GM23338 (cell line): ENCODE data around the gene SLC35A3. TPM values are rescaled to one million over a fixed set of nuclear protein-coding genes. Genes with fewer than 3 reads are reported as not detected.

Experiments
- ATAC-seq: fragments of 200-7000 bp; cut with Tn5 transposase; 3 replicates; pipeline ENCODE4 v1.9.1; 2020
- DNase-seq: peaks from one replicate; pipeline ENCODE4 v3.0.0-alpha.2; 2015; ENCODE audit warnings: low spot score
- H2AFZ ChIP-seq: fragments of 200-600 bp; sonication (generic); 2 replicates; pipeline ENCODE4 v1.8.0; 2016; ENCODE audit warnings: antibody characterized with exemption, mild to moderate bottlenecking, moderate library complexity
- H3F3A ChIP-seq: fragments of 200-600 bp; sonication (generic); replicated peaks from 2 replicates; pipeline ENCODE4 v1.8.0; 2017; ENCODE audit warnings: antibody characterized with exemption, mixed run types, low read depth
- H3K27ac ChIP-seq: fragments of 200-600 bp; sonication (generic); 2 replicates; pipeline ENCODE4 v1.6.1; 2016; ENCODE audit warnings: low read depth
- H3K27me3 ChIP-seq: fragments of 200-600 bp; sonication (generic); 2 replicates; pipeline ENCODE4 v1.8.0; 2016; ENCODE audit warnings: mild to moderate bottlenecking, mixed run types, moderate library complexity; ENCODE audit not compliant: insufficient read depth
- H3K36me3 ChIP-seq: fragments of 200-600 bp; sonication (generic); 2 replicates; pipeline ENCODE4 v1.8.0; 2016; ENCODE audit warnings: mild to moderate bottlenecking; ENCODE audit not compliant: insufficient read depth
- H3K4me1 ChIP-seq: fragments of 200-600 bp; sonication (generic); 2 replicates; pipeline ENCODE4 v1.8.0; 2016; ENCODE audit warnings: mild to moderate bottlenecking, moderate library complexity; ENCODE audit not compliant: insufficient read depth
- H3K4me2 ChIP-seq: fragments of 200-600 bp; sonication (generic); 2 replicates; pipeline ENCODE4 v1.7.1; 2017; ENCODE audit warnings: mixed run types
- H3K4me3 ChIP-seq: fragments of 200-600 bp; sonication (generic); 2 replicates; pipeline ENCODE4 v1.6.1; 2016; ENCODE audit warnings: mixed run types
- H3K79me2 ChIP-seq: fragments of 200-600 bp; sonication (generic); replicated peaks from 2 replicates; pipeline ENCODE4 v1.8.0; 2017; ENCODE audit warnings: mild to moderate bottlenecking; ENCODE audit not compliant: insufficient read depth
- H3K9me2 ChIP-seq: fragments of 200-600 bp; sonication (generic); 2 replicates; pipeline ENCODE4 v1.8.0; 2017; ENCODE audit not compliant: insufficient read depth
- H4K20me1 ChIP-seq: fragments of 200-600 bp; sonication (generic); replicated peaks from 2 replicates; pipeline ENCODE4 v1.8.0; 2017; ENCODE audit warnings: mild to moderate bottlenecking; ENCODE audit not compliant: insufficient read depth
- H3K27ac Mint-ChIP-seq: 2 replicates; pipeline ENCODE4 v1.8.0; 2020; ENCODE audit warnings: inconsistent platforms, mild to moderate bottlenecking, moderate library complexity, mixed read lengths
- H3K27me3 Mint-ChIP-seq: 3 replicates; pipeline ENCODE4 v1.8.0; 2022; ENCODE audit warnings: low read depth, mild to moderate bottlenecking, moderate library complexity, mixed read lengths, inconsistent platforms; ENCODE audit not compliant: insufficient read depth, poor library complexity
- H3K36me3 Mint-ChIP-seq: 3 replicates; pipeline ENCODE4 v1.8.0; 2021; ENCODE audit warnings: low read depth, mild to moderate bottlenecking, inconsistent platforms, moderate library complexity, mixed read lengths
- H3K4me1 Mint-ChIP-seq: 3 replicates; pipeline ENCODE4 v1.8.0; 2020; ENCODE audit warnings: mild to moderate bottlenecking, inconsistent platforms, mixed read lengths
- H3K4me3 Mint-ChIP-seq: 3 replicates; pipeline ENCODE4 v1.8.0; 2021; ENCODE audit warnings: moderate library complexity, mild to moderate bottlenecking, inconsistent platforms, mixed read lengths
- H3K9me3 Mint-ChIP-seq: 3 replicates; pipeline ENCODE4 v1.8.0; 2020; ENCODE audit warnings: moderate library complexity, mild to moderate bottlenecking, inconsistent platforms, mixed read lengths
- CREB1 ChIP-seq: fragments of 250-450 bp; sonication (Bioruptor Pico); IDR thresholded peaks from 2 replicates; pipeline ENCODE4 v1.5.0; 2020; ENCODE audit warnings: low read depth, mild to moderate bottlenecking, moderate library complexity
- CTCF ChIP-seq, 2 experiments: fragments of 200-600 bp in 1 of 2; sonication (generic) in 1 of 2; conservative IDR thresholded peaks; 2 replicates each; pipeline versions ENCODE4 v1.5.1 to v1.6.1; 2016 to 2017; ENCODE audit warnings: antibody characterized with exemption in 2 of 2, low read depth in 2 of 2, mild to moderate bottlenecking in 2 of 2, moderate library complexity in 1 of 2
- ETS1 ChIP-seq: IDR thresholded peaks from 2 replicates; pipeline ENCODE4 v1.6.1; 2016; ENCODE audit warnings: antibody characterized with exemption
- EZH2 ChIP-seq: fragments of 200-600 bp; sonication (generic); IDR thresholded peaks from one replicate; pipeline ENCODE4 v1.8.0; 2017; ENCODE audit warnings: antibody characterized with exemption, mild to moderate bottlenecking, low read depth; ENCODE audit not compliant: unreplicated experiment
- EZH2phosphoT487 ChIP-seq: fragments of 200-600 bp; sonication (generic); IDR thresholded peaks from one replicate; pipeline ENCODE4 v1.8.1; 2018; ENCODE audit warnings: antibody characterized with exemption; ENCODE audit not compliant: unreplicated experiment
- JUNB ChIP-seq: IDR thresholded peaks from one replicate; pipeline ENCODE4 v1.6.1; 2016; ENCODE audit warnings: antibody characterized with exemption; ENCODE audit not compliant: unreplicated experiment
- REST ChIP-seq: IDR thresholded peaks from one replicate; pipeline ENCODE4 v1.6.1; 2018; ENCODE audit warnings: antibody characterized with exemption; ENCODE audit not compliant: unreplicated experiment
- STAT1 ChIP-seq: IDR thresholded peaks from one replicate; pipeline ENCODE4 v1.6.1; 2016; ENCODE audit warnings: antibody characterized with exemption; ENCODE audit not compliant: unreplicated experiment
- ZNF114 ChIP-seq: fragments of 250-450 bp; sonication (Bioruptor Pico); IDR thresholded peaks from 2 replicates; pipeline ENCODE4 v1.5.0; 2020; ENCODE audit warnings: mild to moderate bottlenecking, moderate library complexity
- ZNF331 ChIP-seq: fragments of 250-450 bp; sonication (Bioruptor Pico); IDR thresholded peaks from 2 replicates; pipeline ENCODE4 v1.5.0; 2020; ENCODE audit warnings: low read depth, mild to moderate bottlenecking, moderate library complexity
- ZNF462 ChIP-seq: fragments of 250-450 bp; sonication (Bioruptor Pico); IDR thresholded peaks from 2 replicates; pipeline ENCODE4 v1.5.0; 2020; ENCODE audit warnings: mild to moderate bottlenecking, moderate library complexity
- polyA plus RNA-seq: library from polyadenylated mRNA; unstranded; fragments of >200 nt; fragmentation: Nextera tagmentation; extraction: Ambion mirVana; gene quantifications from 2 replicates; pipeline ENCODE4 v1.2.1, GENCODE V29; 2016
- total RNA-seq: library from RNA; depleted of rRNA; stranded (reverse); fragments of >200 nt; shearing (Covaris generic); gene quantifications from 2 replicates; pipeline ENCODE4 v1.2.3, GENCODE V29; 2014

Gene SLC35A3
- total and polyA plus RNA-seq, 2 experiments from 2014 or later, result 7.6 to 27.2 TPM

- no peak overlapping the region for H3K4me3 ChIP-seq
- H4K20me1 ChIP-seq, result no peaks in the 10 kb centered on the region
- H3K27ac ChIP-seq, result peak overlapping the region; percentile 35
- 0 out of 2 replicates have a peak overlapping the region, but pooled peaks have one; percentile 11 for H3K4me2 ChIP-seq
- no peaks in the 10 kb centered on the region for H3K9me2 ChIP-seq
- H3K4me1 Mint-ChIP-seq, result peaks cover 6% of the 10 kb centered on the region; the same call in 2 of the 3 replicates
- peak; percentile 83 for ATAC-seq
- H3K9me3 Mint-ChIP-seq, result peaks cover 7% of the 10 kb centered on the region; the same call in 2 of the 3 replicates
- H3K79me2 ChIP-seq, result no peaks in the 10 kb centered on the region
- no peaks in the 10 kb centered on the region for H3K36me3 ChIP-seq
- DNase-seq, result peak; percentile 42
- no peaks in the 10 kb centered on the region for H3F3A ChIP-seq
- H3K27me3 ChIP-seq, result no peaks in the 10 kb centered on the region
- peak overlapping the region; percentile 24; the same call in 1 of the 2 replicates for H3K27ac Mint-ChIP-seq
- TF ChIP-seq STAT1, result no peak
- TF ChIP-seq ZNF331 (CRISPR knock-in tag), result no peak
- no peak for TF ChIP-seq JUNB
- no peak for TF ChIP-seq CTCF (conservative IDR thresholded peaks at IDR 0.05; ENCODE audit: low read depth in 2 of 2)
- TF ChIP-seq EZH2, result no peak
- no peak for TF ChIP-seq ETS1
- no peak for TF ChIP-seq CREB1
- no peak for TF ChIP-seq EZH2phosphoT487
- TF ChIP-seq REST, result no peak
- no peak for TF ChIP-seq ZNF462 (CRISPR knock-in tag)
- no peak for TF ChIP-seq ZNF114 (CRISPR knock-in tag)
- H3K4me1 ChIP-seq, result peaks cover 6% of the 10 kb centered on the region; the same call in 1 of the 2 replicates
- H3K27me3 Mint-ChIP-seq, result no peaks in the 10 kb centered on the region
- H3K36me3 Mint-ChIP-seq, result peaks cover 4% of the 10 kb centered on the region; the same call in 1 of the 3 replicates
- H2AFZ ChIP-seq, result no peak overlapping the region
- H3K4me3 Mint-ChIP-seq, result no peak overlapping the region
Measured at GRCh38 chr1:99957818-99958217, 12.0 kb upstream of the SLC35A3 start.
